Common myeloid progenitor, CD34-positive (primary cell): ENCODE data around the gene LRG1.

ENCODE experiments used
- CTCF ChIA-PET: fragments of 350-600 bp; sonication (Branson Sonifier 250); formaldehyde crosslinking; loops from one replicate; lab custom pipeline; 2021; ENCODE audit warnings: antibody characterized with exemption; lab: Charles Lee
- POLR2A ChIA-PET: fragments of 350-600 bp; sonication (Branson Sonifier 250); formaldehyde crosslinking; loops from one replicate; lab custom pipeline; 2021; ENCODE audit warnings: antibody characterized with exemption; lab: Charles Lee
- DNase-seq, 3 donors: peaks; one replicate each; pipeline versions ENCODE4 v3.0.0 to v3.0.0-alpha.2; 2013
- H3K27ac ChIP-seq, 2 experiments: 1 replicate in 1 of 2; 2 replicates in 1 of 2; pipeline ENCODE4 v1.7.0; 2013; ENCODE audit warnings: inconsistent platforms in 2 of 2, low read length in 2 of 2, mild to moderate bottlenecking in 2 of 2, low read depth in 1 of 2, moderate library complexity in 1 of 2; ENCODE audit not compliant: severe bottlenecking in 2 of 2, insufficient read depth in 1 of 2, poor library complexity in 1 of 2
- H3K27me3 ChIP-seq, 5 experiments: replicated peaks in 2 of 5; 1 replicate in 3 of 5; 2 replicates in 2 of 5; pipeline versions ENCODE4 v1.6.1 to v1.7.0; 2013; ENCODE audit warnings: low read length in 4 of 5, mild to moderate bottlenecking in 2 of 5, moderate library complexity in 2 of 5, inconsistent platforms in 1 of 5; ENCODE audit not compliant: insufficient read depth in 5 of 5, control insufficient read depth in 4 of 5
- H3K36me3 ChIP-seq, 4 experiments: 1 replicate in 2 of 4; 2 replicates in 2 of 4; pipeline versions ENCODE4 v1.6.1 to v1.7.0; 2013; ENCODE audit warnings: low read length in 3 of 4, control low read depth in 1 of 4, mild to moderate bottlenecking in 1 of 4; ENCODE audit not compliant: control insufficient read depth in 4 of 4, insufficient read depth in 4 of 4
- H3K4me1 ChIP-seq, 4 experiments: 1 replicate in 3 of 4; 2 replicates in 1 of 4; pipeline versions ENCODE4 v1.6.1 to v1.7.1; 2013; ENCODE audit warnings: low read length in 3 of 4, mild to moderate bottlenecking in 3 of 4, control low read depth in 1 of 4, inconsistent platforms in 1 of 4, moderate library complexity in 1 of 4; ENCODE audit not compliant: control insufficient read depth in 4 of 4, insufficient read depth in 4 of 4; ENCODE audit errors: control extremely low read depth in 1 of 4
- H3K4me3 ChIP-seq, 7 experiments: 1 replicate in 4 of 7; 2 replicates in 3 of 7; pipeline versions ENCODE4 v1.5.1 to v1.7.0; 2013; ENCODE audit warnings: mild to moderate bottlenecking in 7 of 7, low read length in 6 of 7, moderate library complexity in 6 of 7, inconsistent platforms in 2 of 7, low read depth in 2 of 7, control low read depth in 1 of 7; ENCODE audit not compliant: insufficient read depth in 4 of 7, control insufficient read depth in 1 of 7; ENCODE audit errors: extremely low read depth in 1 of 7
- H3K9me3 ChIP-seq, 5 experiments: 1 replicate in 4 of 5; 2 replicates in 1 of 5; pipeline versions ENCODE4 v1.6.1 to v1.7.1; 2013; ENCODE audit warnings: low read length in 4 of 5, mild to moderate bottlenecking in 2 of 5, inconsistent platforms in 1 of 5, low read depth in 1 of 5, moderate library complexity in 1 of 5; ENCODE audit not compliant: control insufficient read depth in 4 of 5, insufficient read depth in 2 of 5; ENCODE audit errors: control extremely low read depth in 1 of 5
- WGBS: methylation state at CpG from one replicate; pipeline ENCODE4 v1.1.5; 2013; ENCODE audit not compliant: insufficient coverage; 5-methylcytosine and 5-hydroxymethylcytosine counted together

LRG1 gene

GRCh38 chr19:4504891-4505569, 34.8 kb downstream of the LRG1 start:
- 96% methylated on average over 13 of the region's 15 CpGs for WGBS
- no peak overlapping the region for H3K27ac ChIP-seq
- no peaks in the 10 kb centered on the region for H3K27me3 ChIP-seq
- peaks cover 0 to 9% (median 4%) of the 10 kb centered on the region in 4 experiments for H3K4me1 ChIP-seq
- H3K36me3 ChIP-seq: peaks cover 0 to 48% (median 30%) of the 10 kb centered on the region in 4 experiments
- DNase-seq: no peak
- ChIA-PET POLR2A (no interaction called here), CTCF (no interaction called here)
- H3K4me3 ChIP-seq: no peak overlapping the region
- H3K9me3 ChIP-seq: no peaks in the 10 kb centered on the region

- CTCF ChIA-PET: no interaction called here
- Histone ChIP-seq H3K27me3 (no peaks in the 10 kb centered on the region), H3K4me3 (no peak overlapping the region), H3K27ac (no peak overlapping the region), H3K4me1 (peaks cover 0 to 9% (median 4%) of the 10 kb centered on the region in 4 experiments), H3K9me3 (no peaks in the 10 kb centered on the region), H3K36me3 (peaks cover 0 to 53% (median 33%) of the 10 kb centered on the region in 4 experiments)
- 94% methylated on average over 23 of the region's 23 CpGs for WGBS
- DNase-seq: no peak
- POLR2A ChIA-PET: no interaction called here
These were observed 35.5 kb downstream of the LRG1 start for GRCh38 chr19:4504297-4504701.

GRCh38 chr19:4503825-4504170, 36.0 kb downstream of the LRG1 start:
- Histone ChIP-seq H3K27me3 (no peaks in the 10 kb centered on the region), H3K27ac (no peak overlapping the region), H3K9me3 (no peaks in the 10 kb centered on the region), H3K4me1 (peaks cover 0 to 9% (median 4%) of the 10 kb centered on the region in 4 experiments), H3K36me3 (peaks cover 0 to 55% (median 34%) of the 10 kb centered on the region in 4 experiments), H3K4me3 (no peak overlapping the region)
- ChIA-PET CTCF (no interaction called here), POLR2A (no interaction called here)
- WGBS: 95% methylated on average over 9 of the region's 10 CpGs
- no peak for DNase-seq

- no peaks in the 10 kb centered on the region for H3K27me3 ChIP-seq
- ChIA-PET CTCF (interaction anchor here (1.3 kb wide), 1 partner anchor 22 kb away, joined by 3 read pairs; no protein-coding TSS in a partner anchor), POLR2A (no interaction called here)
- WGBS: 95% methylated on average over 22 of the region's 25 CpGs
- DNase-seq: no peak
- H3K27ac ChIP-seq: no peak overlapping the region
- peaks cover 0 to 9% (median 4%) of the 10 kb centered on the region in 4 experiments for H3K4me1 ChIP-seq
- no peaks in the 10 kb centered on the region for H3K9me3 ChIP-seq
- peaks cover 0 to 60% (median 39%) of the 10 kb centered on the region in 4 experiments for H3K36me3 ChIP-seq
- H3K4me3 ChIP-seq: no peak overlapping the region
These were observed 36.6 kb downstream of the LRG1 start for GRCh38 chr19:4503132-4503824.

GRCh38 chr19:4502282-4503131, 37.3 kb downstream of the LRG1 start:
- 97% methylated on average over 31 of the region's 37 CpGs for WGBS
- Histone ChIP-seq H3K27me3 (no peaks in the 10 kb centered on the region), H3K27ac (no peak overlapping the region), H3K36me3 (peaks cover 0 to 68% (median 45%) of the 10 kb centered on the region in 4 experiments), H3K9me3 (no peaks in the 10 kb centered on the region), H3K4me3 (no peak overlapping the region), H3K4me1 (peaks cover 0 to 9% (median 4%) of the 10 kb centered on the region in 4 experiments)
- ChIA-PET POLR2A (no interaction called here), CTCF (interaction anchor here (1.3 kb wide), 1 partner anchor 23 kb away, joined by 3 read pairs; no protein-coding TSS in a partner anchor)
- no peak for DNase-seq

- Histone ChIP-seq H3K4me1 (peaks cover 0 to 7% (median 4%) of the 10 kb centered on the region in 4 experiments), H3K36me3 (peaks cover 0 to 70% (median 46%) of the 10 kb centered on the region in 4 experiments), H3K27ac (no peak overlapping the region), H3K9me3 (no peaks in the 10 kb centered on the region), H3K4me3 (no peak overlapping the region), H3K27me3 (no peaks in the 10 kb centered on the region)
- ChIA-PET POLR2A (no interaction called here), CTCF (interaction anchor here (1.3 kb wide), 1 partner anchor 24 kb away, joined by 3 read pairs; no protein-coding TSS in a partner anchor)
- no peak for DNase-seq
- 97% methylated on average over 18 of the region's 25 CpGs for WGBS
These were observed 38.1 kb downstream of the LRG1 start for GRCh38 chr19:4501691-4502090.
